Fibroblast of upper back skin (primary cell): ENCODE measurements around the gene CD38.

Source experiments
- DNase-seq: peaks from one replicate; pipeline ENCODE4 v3.0.0-alpha.2; 2013

The CD38 gene

GRCh38 chr4:15765391-15765790 lies 12.7 kb upstream of the CD38 start:
- DNase-seq: no peak

DNA sequence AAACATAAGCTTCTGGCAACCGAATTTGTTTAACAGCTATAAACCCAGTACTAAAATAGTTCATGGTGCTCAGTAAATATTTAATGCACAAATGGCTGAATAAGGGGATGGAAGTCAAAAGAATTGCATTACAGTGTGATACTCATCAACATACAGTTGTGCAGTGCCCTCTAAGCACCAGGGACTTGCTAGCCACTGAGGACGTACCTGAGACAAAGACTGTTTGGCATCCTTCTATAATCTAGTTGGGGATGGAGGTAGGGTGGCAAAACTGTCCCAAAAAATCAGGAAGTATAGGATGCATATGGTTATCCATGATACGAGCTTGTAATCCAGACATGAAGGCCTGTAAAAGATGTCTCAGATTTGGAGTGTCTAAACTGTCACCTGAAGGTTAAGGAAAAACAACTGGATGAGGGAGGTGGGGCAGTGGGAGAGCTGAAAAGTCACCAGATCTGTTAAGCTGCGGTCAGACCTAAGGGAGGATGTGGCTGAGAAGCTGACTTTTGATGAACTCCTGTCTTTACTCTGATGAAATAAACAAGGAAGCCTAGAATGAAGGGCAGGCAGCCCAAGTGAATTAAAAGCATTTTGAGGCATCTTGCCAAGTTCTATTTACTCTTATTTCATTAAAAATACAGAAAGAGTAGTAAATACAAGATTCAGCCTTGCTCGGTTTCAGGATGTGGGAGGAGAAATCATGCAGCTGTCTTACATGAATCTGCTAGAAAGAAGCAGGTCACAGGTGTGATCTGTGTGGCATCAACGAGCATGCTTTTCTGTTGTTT lies 12.0 kb upstream of the CD38 start:
- DNase-seq: no peak

DNA sequence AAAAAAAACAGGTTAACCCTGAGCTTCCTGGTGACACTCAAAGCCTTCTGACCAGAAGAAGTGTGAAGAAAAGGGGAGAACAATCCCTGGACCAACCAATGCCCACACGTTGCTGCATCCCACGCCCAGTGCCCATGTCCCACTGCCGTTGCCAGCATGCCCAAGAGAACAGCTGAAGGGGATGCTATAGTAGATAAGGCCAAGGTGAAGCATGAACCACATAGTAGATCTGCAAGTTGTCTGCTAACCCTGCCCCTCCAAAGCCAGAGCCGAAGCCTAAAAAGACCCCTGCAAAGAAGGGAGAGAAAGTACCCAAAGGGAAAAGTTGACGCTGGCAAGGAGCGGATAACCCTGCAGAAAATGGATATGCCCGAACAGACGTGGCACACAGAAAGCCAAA lies 11.3 kb upstream of the CD38 start:
- no peak for DNase-seq

DNA sequence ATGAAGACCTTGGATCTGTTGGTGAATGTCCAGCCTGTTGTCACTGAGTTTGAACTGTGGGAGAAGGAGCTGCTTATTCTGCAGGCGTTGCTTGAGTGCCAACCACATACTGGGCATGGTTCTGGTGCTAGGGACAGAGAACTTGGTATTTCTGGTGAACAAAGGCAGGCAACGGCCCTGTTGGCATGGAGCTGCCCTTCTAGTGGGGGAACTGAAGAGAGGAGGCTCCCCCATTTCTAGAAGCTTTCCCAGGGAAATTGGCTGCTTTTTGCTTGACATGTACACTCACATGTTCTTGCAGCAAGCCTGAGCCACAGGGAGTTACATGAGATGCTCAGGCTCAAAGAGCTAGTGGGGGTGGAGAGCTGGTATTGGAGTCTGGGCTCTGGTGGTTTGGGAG lies 8.9 kb upstream of the CD38 start:
- no peak for DNase-seq

DNA sequence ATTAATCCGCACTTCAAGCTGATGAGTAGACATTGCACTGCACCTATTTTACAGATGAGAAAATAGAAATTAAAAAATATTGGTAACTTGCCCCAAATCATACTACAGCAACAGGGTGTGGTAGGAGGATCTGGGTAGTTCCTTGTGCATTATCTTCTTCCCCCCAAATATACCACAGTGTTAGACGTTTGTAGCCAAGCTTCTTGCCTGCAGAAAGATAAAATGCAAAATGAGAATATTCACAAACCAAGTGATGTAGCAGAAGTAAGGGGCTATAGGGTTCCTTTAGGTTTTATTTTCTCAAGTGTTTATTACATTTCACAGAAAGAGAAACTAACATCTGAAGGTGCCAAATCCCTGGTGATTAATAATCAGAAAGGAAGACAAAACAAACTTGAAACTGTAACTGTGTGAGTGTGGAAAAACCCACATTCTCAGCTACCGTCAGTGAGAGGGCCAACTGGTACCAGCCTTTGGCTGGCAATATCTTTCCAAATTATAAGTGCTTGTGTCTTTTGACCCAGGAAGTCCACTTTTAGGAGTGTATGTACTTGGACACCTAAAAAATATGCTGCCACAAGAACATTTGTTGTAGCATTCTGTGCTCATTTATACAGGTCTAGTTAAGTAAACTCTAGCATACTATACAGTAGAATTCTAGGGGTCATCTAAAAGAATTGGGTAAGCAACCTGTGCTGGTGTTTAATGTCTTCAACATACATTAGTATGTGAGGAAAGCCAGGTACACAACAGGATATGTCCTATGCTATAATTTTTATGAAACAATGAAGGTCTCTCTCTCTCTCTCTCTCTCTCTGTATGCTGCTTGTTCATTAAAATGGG lies 6.7 kb upstream of the CD38 start:
- no peak for DNase-seq

- DNase-seq: no peak
Measured at GRCh38 chr4:15774020-15774420, 4.1 kb upstream of the CD38 start.

- DNase-seq: no peak
Measured at GRCh38 chr4:15776871-15777648, 1.1 kb upstream of the CD38 start.

GRCh38 chr4:15777697-15778288 lies 335 bp upstream of the CD38 start:
- DNase-seq: no peak

DNA sequence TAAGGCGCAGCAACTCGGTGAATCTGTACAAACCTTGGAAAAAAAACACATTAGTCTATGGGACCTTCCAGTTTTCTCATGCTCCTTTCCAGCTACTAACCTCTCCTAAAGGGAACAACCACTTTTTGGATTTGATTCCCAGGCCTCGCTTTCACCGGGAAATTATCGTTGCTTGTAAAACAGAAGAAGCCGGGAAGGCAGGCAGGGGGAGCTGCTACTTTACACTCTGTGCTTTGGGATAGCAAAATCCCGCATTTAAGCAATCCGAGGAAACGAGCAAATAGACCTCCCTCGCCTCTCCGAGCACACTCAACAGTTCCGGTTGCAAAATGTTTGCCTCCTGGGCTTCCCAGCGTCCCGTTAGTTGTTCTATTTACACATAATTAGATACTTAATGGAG lies 1.2 kb downstream of the CD38 start:
- peak; percentile 49 for DNase-seq

DNA sequence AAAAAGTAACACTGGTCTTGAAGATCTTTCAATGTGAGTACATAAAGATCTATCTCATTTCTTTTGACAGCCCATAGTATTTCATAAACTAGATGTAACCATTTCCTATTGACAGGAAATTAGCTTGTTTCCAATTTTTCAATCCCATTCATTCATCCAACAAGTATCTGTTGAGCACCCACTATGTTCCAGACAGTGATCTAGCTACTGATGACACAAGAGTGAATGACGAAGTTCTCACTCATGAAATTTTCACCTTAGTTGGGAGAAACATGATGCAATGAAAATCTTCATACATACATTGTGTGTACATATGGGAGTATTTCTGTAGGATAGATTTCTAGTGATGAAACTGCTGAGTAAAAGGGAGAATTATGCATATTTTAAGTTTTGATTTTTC lies 1.7 kb downstream of the CD38 start:
- DNase-seq: no peak

GRCh38 chr4:15781427-15782095 lies 3.4 kb downstream of the CD38 start:
- DNase-seq: no peak

DNA sequence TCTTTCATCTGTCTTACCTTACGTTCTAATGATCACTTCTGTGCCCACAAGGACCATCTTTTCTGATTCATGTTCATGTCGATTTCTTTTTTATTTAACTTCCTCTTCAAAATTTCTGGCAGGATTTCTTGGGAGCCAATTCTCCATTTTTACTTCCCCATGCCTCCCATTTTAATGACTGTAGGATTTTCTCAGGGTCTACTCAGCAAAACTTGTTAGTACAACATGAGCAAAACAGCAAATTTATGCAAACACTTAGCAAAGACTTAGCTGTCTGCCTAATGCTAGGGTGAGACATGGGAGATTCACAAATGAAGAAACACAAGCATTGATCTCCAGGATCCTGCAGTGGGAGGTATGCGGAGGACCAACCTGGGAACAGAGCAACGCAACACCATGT lies 5.5 kb downstream of the CD38 start:
- no peak for DNase-seq

DNA sequence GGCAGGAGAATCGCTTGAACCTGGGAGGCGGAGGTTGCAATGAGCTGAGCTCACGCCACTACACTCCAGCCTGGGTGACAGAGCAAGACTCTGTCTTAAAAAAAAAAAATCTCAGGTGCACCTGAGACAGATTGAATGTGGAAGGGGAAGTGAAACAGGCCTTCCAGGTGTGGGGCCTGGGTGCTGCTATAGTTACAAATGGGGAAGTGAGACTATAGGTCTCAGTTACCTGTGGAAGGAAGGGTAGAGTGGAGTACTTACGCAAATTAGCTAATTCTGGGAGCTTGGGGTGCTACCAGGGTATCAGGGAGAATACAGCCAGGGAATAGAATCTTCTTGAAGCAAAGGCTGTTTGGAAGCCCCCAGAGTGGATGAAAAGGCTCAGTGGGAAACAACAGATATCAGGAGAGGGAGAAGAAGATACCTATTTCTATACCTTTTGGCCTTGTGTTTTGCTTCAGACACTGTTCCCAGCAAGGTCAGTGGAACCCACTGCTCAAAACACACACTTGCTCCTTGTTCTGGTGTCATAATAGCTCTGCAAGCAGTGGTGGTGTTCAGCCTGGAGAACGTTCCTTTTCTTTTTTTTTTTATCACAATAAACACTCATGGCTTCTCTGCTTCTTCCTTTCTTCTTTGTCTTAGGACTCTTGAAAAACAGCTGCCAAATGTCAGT lies 7.0 kb downstream of the CD38 start:
- no peak for DNase-seq

GRCh38 chr4:15786743-15787142 lies 8.6 kb downstream of the CD38 start:
- DNase-seq: no peak

DNA sequence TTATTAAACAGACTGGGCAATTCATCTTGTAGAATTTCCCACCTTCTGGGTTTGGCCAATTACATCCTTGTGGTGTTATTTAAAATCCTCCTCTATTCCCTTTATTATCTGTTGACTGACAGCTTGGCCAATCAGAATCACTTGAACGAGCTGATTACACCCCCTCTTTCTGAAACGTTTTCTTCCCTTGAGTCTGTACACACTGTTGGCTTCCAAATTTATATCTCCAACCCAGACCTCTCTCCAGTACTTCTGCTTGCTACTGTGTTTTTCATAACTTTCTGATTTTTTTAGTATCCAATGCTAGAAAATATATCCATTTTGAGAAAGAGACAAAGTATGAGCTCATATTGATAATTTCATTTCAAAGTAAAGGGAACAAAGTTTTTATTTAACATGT lies 14.8 kb downstream of the CD38 start:
- DNase-seq: no peak

GRCh38 chr4:15793506-15794363 lies 15.6 kb downstream of the CD38 start:
- DNase-seq: no peak

- DNase-seq: no peak
Measured at GRCh38 chr4:15794426-15794825, 16.3 kb downstream of the CD38 start.

DNA sequence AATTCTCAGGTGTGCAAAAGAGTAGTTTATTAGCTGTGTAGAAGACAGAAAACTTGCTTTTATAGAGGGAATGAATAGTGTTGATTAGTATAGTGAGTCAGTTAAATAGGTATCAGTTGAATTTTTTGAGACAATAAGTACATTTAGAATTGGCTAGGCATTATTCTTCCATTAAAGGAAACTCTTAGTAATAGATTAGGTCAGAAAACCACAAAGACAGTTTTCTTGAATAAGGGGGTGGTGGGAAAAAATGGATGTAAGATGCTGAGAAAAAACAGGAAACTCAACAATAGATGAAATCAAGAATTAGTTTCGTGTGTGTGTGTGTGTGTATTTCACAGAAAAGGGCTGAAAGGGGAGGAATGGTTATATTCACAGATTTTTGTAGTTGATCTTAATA lies 16.8 kb downstream of the CD38 start:
- no peak for DNase-seq

GRCh38 chr4:15797320-15797719 lies 19.2 kb downstream of the CD38 start:
- DNase-seq: no peak

DNA sequence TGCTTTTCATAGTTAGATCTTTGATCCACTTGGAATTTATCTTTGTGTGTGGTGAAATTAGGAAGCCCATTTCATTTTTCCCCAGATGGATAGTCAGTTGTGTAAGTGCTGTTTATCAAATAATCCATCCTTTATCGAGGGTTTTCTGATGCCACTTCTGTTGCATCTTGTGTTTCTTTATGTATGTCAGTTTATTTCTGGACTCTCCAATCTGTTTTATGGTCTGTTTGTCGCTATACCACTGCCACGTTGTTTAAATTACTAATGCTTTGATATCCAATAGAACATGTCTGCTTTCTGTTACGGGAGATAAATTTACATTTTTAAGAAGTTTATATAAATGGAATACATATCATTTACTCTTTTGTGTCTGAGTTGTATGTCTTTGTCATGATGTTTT lies 21.0 kb downstream of the CD38 start:
- DNase-seq: no peak

DNA sequence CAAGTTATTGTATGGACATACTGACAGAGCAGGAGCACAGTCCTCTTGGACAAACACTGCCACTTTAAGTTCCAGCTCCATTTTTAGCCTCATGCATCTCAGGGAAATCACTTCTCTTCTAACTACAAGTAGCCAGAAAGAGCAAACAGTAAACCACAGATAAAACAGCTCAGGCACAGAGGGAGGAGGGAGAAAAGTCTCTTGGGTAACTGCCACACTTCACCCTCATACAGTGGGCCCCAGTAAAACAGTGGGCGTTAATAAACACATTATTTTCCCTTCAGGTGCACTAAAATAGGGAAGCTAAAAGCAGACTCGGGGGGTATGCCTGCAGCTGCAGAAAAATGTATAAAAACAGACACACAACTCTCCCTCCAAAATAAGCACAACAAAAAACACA lies 21.6 kb downstream of the CD38 start:
- DNase-seq: no peak
